ENCODE data around the gene FMNL2.

- TF ChIP-seq POLR2A (IDR thresholded peaks at IDR 0.05; ENCODE audit: low read depth, low read length) (no peak), TAF1 (IDR thresholded peaks at IDR 0.05; ENCODE audit: low read depth, low read length) (no peak), SPI1 (IDR thresholded peaks at IDR 0.05; ENCODE audit: low read depth, low read length) (no peak)
These were observed 2.5 kb downstream of the FMNL2 start for GRCh38 chr2:152337511-152337903.
